Karpas-422 (cell line): ENCODE measurements around the gene HACL1. TPM values are rescaled to one million over a fixed set of nuclear protein-coding genes. Genes with fewer than 3 reads are reported as not detected.

Experiments used
- DNase-seq: peaks from one replicate; pipeline ENCODE4 v3.0.0-alpha.2; 2015
- H2AFZ ChIP-seq: fragments of 200-600 bp; sonication (generic); 2 replicates; pipeline ENCODE4 v1.6.1; 2014; ENCODE audit warnings: antibody characterized with exemption, low read length, mixed read lengths
- H3K27ac ChIP-seq: fragments of 200-600 bp; sonication (generic); 2 replicates; pipeline ENCODE4 v1.5.1; 2014; ENCODE audit warnings: mild to moderate bottlenecking, low read length, moderate library complexity
- H3K27me3 ChIP-seq: fragments of 200-600 bp; sonication (generic); 2 replicates; pipeline ENCODE4 v1.6.1; 2014; ENCODE audit warnings: low read length, mixed read lengths
- H3K36me3 ChIP-seq: fragments of 200-600 bp; sonication (generic); 2 replicates; pipeline ENCODE4 v1.6.1; 2014; ENCODE audit warnings: low read length, mixed read lengths; ENCODE audit not compliant: insufficient read depth
- H3K4me1 ChIP-seq: fragments of 200-600 bp; sonication (generic); 2 replicates; pipeline ENCODE4 v1.6.1; 2014; ENCODE audit warnings: mild to moderate bottlenecking, low read length, mixed read lengths
- H3K4me2 ChIP-seq: fragments of 200-600 bp; sonication (generic); 2 replicates; pipeline ENCODE4 v1.6.1; 2014; ENCODE audit warnings: low read length, low read depth, mild to moderate bottlenecking; ENCODE audit not compliant: poor library complexity, severe bottlenecking
- H3K4me3 ChIP-seq: fragments of 200-600 bp; sonication (generic); 2 replicates; pipeline ENCODE4 v1.5.1; 2014; ENCODE audit warnings: mild to moderate bottlenecking, antibody characterized with exemption, low read length, mixed read lengths
- H3K79me2 ChIP-seq: fragments of 200-600 bp; sonication (generic); 2 replicates; pipeline ENCODE4 v1.6.1; 2014; ENCODE audit warnings: mild to moderate bottlenecking, low read length, mixed read lengths
- H3K9ac ChIP-seq: fragments of 200-600 bp; sonication (generic); 2 replicates; pipeline ENCODE4 v1.6.0; 2014; ENCODE audit warnings: low read length
- H3K9me2 ChIP-seq: fragments of 200-600 bp; sonication (generic), shearing (Covaris generic); replicated peaks from 2 replicates; pipeline ENCODE4 v1.6.0; 2014; ENCODE audit warnings: mild to moderate bottlenecking, low read length, moderate library complexity; ENCODE audit not compliant: insufficient read depth
- H3K9me3 ChIP-seq: fragments of 300-700, 200-600 bp; sonication (generic); 2 replicates; pipeline ENCODE4 v1.6.1; 2014; ENCODE audit warnings: low read length, mixed read lengths
- H4K20me1 ChIP-seq: fragments of 200-600 bp; sonication (generic); 2 replicates; pipeline ENCODE4 v1.6.1; 2014; ENCODE audit warnings: mild to moderate bottlenecking, antibody characterized with exemption, low read length, low read depth; ENCODE audit not compliant: insufficient read depth
- total RNA-seq: library from RNA; depleted of rRNA; stranded (reverse); fragments of >200 nt; shearing (Covaris generic); gene quantifications from 2 replicates; pipeline ENCODE4 v1.2.3, GENCODE V29; 2014; ENCODE audit warnings: low replicate concordance; rRNA removed

Gene HACL1
- total RNA-seq, 1 experiment from 2014 or later: 58.9 TPM

GRCh38 chr3:15513810-15514662 lies 87.3 kb downstream of the HACL1 start:
- Histone ChIP-seq H3K27me3 (no peaks in the 10 kb centered on the region), H4K20me1 (no peaks in the 10 kb centered on the region), H3K9me2 (no peaks in the 10 kb centered on the region), H3K79me2 (no peaks in the 10 kb centered on the region), H3K4me2 (no peak overlapping the region), H3K36me3 (no peaks in the 10 kb centered on the region), H3K27ac (no peak overlapping the region), H3K4me1 (peaks cover 7% of the 10 kb centered on the region; the same call in 1 of the 2 replicates), H2AFZ (no peak overlapping the region), H3K9ac (no peak overlapping the region), H3K4me3 (no peak overlapping the region), H3K9me3 (no peaks in the 10 kb centered on the region)
- DNase-seq: no peak

- Histone ChIP-seq H4K20me1 (no peaks in the 10 kb centered on the region), H3K9me2 (no peaks in the 10 kb centered on the region), H3K79me2 (no peaks in the 10 kb centered on the region), H3K4me2 (no peak overlapping the region), H3K4me1 (peaks cover 7% of the 10 kb centered on the region; the same call in 1 of the 2 replicates), H3K27me3 (no peaks in the 10 kb centered on the region), H3K9ac (no peak overlapping the region), H3K27ac (no peak overlapping the region), H2AFZ (no peak overlapping the region), H3K36me3 (no peaks in the 10 kb centered on the region), H3K9me3 (no peaks in the 10 kb centered on the region), H3K4me3 (no peak overlapping the region)
- DNase-seq: no peak
Observed at GRCh38 chr3:15513116-15513515, 88.3 kb downstream of the HACL1 start.

- no peak overlapping the region for H3K4me3 ChIP-seq
- DNase-seq: no peak
- H3K4me1 ChIP-seq: peaks cover 3% of the 10 kb centered on the region; the same call in 1 of the 2 replicates
- no peaks in the 10 kb centered on the region for H4K20me1 ChIP-seq
- H3K9ac ChIP-seq: no peak overlapping the region
- H3K9me2 ChIP-seq: no peaks in the 10 kb centered on the region
- no peak overlapping the region for H2AFZ ChIP-seq
- no peaks in the 10 kb centered on the region for H3K36me3 ChIP-seq
- H3K27ac ChIP-seq: no peak overlapping the region
- no peaks in the 10 kb centered on the region for H3K9me3 ChIP-seq
- H3K27me3 ChIP-seq: no peaks in the 10 kb centered on the region
- H3K79me2 ChIP-seq: no peaks in the 10 kb centered on the region
- H3K4me2 ChIP-seq: no peak overlapping the region
Observed at GRCh38 chr3:15512166-15512565, 89.2 kb downstream of the HACL1 start.

DNA sequence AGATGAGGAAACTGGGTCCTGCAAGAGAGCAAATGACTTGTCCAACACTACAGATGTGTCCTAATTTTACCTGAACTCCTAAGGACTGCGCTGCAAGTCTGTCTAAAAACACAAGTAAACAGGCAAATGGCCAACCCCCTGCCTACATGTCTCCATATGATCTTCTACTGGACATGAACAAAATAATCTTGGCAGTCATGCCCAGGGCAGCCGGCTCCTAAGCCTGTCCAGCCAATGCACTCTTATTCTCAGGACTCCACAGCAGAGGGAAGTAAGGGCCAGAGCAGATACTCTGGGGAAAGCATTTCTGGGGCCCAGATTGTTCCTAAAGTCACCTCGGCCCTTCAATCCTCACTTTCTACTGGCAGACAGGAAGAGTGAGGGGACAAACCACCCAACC lies 90.2 kb downstream of the HACL1 start:
- no peak overlapping the region for H3K9ac ChIP-seq
- H3K4me2 ChIP-seq: no peak overlapping the region
- H3K79me2 ChIP-seq: no peaks in the 10 kb centered on the region
- no peak for DNase-seq
- H3K9me3 ChIP-seq: no peaks in the 10 kb centered on the region
- no peaks in the 10 kb centered on the region for H3K36me3 ChIP-seq
- no peaks in the 10 kb centered on the region for H3K27me3 ChIP-seq
- H4K20me1 ChIP-seq: no peaks in the 10 kb centered on the region
- H3K27ac ChIP-seq: no peak overlapping the region
- no peak overlapping the region for H2AFZ ChIP-seq
- no peaks in the 10 kb centered on the region for H3K9me2 ChIP-seq
- H3K4me3 ChIP-seq: no peak overlapping the region
- H3K4me1 ChIP-seq: no peaks in the 10 kb centered on the region

Other genes starting within 250 kb of the HACL1 start
- gene METTL6, start 174.0 kb downstream of the HACL1 start, total RNA-seq: 20.9 and 23.2 TPM in 2 replicates
- 19.8 and 29.2 TPM in 2 replicates for gene EAF1, start 174.0 kb downstream of the HACL1 start, total RNA-seq
- 2.6 and 8.9 TPM in 2 replicates for gene COLQ, start 79.9 kb downstream of the HACL1 start, total RNA-seq
- gene BTD, start 176 bp upstream of the HACL1 start, total RNA-seq: 5.2 and 7.1 TPM in 2 replicates
- 70.3 and 113 TPM in 2 replicates for gene ANKRD28, start 196.4 kb upstream of the HACL1 start, total RNA-seq